OCI-LY7 (cell line): ENCODE measurements around the gene NAB1. TPM values are rescaled to one million over a fixed set of nuclear protein-coding genes. Genes with fewer than 3 reads are reported as not detected.

Experiments used
- BruUV-seq: library from RNA; stranded (reverse); fragments of 400-500 nt; replicated peaks from 2 replicates; lab custom pipeline; 2021; lab: Mats Ljungman, UMichigan
- CTCF ChIA-PET: fragments of 300-600 bp; sonication (Branson Sonifier 250); formaldehyde crosslinking; loops from one replicate; lab custom pipeline; 2022; ENCODE audit warnings: antibody characterized with exemption; ENCODE audit not compliant: unreplicated experiment; lab: Charles Lee
- POLR2A ChIA-PET: fragments of 300-600 bp; sonication (Branson Sonifier 250); formaldehyde crosslinking; loops from one replicate; lab custom pipeline; 2022; ENCODE audit warnings: antibody characterized with exemption; lab: Charles Lee
- DNase-seq: peaks from one replicate; pipeline ENCODE4 v3.0.0-alpha.2; 2015; ENCODE audit warnings: low spot score
- H2AFZ ChIP-seq: fragments of 200-600 bp; sonication (generic), shearing (Covaris generic); 2 replicates; pipeline ENCODE4 v1.6.1; 2014; ENCODE audit warnings: mild to moderate bottlenecking, antibody characterized with exemption, low read length, moderate library complexity
- H3K27ac ChIP-seq: fragments of 200-600 bp; sonication (generic); 2 replicates; pipeline ENCODE4 v1.5.1; 2014; ENCODE audit warnings: mixed run types, low read depth, mild to moderate bottlenecking, moderate library complexity, low read length, inconsistent platforms; ENCODE audit not compliant: poor library complexity, severe bottlenecking
- H3K36me3 ChIP-seq: fragments of 200-600 bp; sonication (generic); 2 replicates; pipeline ENCODE4 v1.6.1; 2014; ENCODE audit warnings: mild to moderate bottlenecking, antibody characterized with exemption, low read length, moderate library complexity, mixed read lengths; ENCODE audit not compliant: insufficient read depth
- H3K4me1 ChIP-seq: fragments of 200-600 bp; sonication (generic); 2 replicates; pipeline ENCODE4 v1.5.1; 2014; ENCODE audit warnings: mild to moderate bottlenecking, low read length; ENCODE audit not compliant: insufficient read depth, poor library complexity, severe bottlenecking
- H3K4me2 ChIP-seq: fragments of 200-600 bp; sonication (generic); 2 replicates; pipeline ENCODE4 v1.6.1; 2014; ENCODE audit warnings: mild to moderate bottlenecking, low read length
- H3K4me3 ChIP-seq: fragments of 200-600 bp; sonication (generic); 2 replicates; pipeline ENCODE4 v1.5.1; 2014; ENCODE audit warnings: mild to moderate bottlenecking, low read depth, low read length; ENCODE audit not compliant: poor library complexity, severe bottlenecking
- H3K79me2 ChIP-seq: fragments of 200-600 bp; sonication (generic); 2 replicates; pipeline ENCODE4 v1.6.1; 2016; ENCODE audit warnings: low read depth, mild to moderate bottlenecking, low read length, moderate library complexity, mixed read lengths; ENCODE audit not compliant: insufficient read depth
- H3K9me2 ChIP-seq: fragments of 200-600 bp; sonication (generic); 2 replicates; pipeline ENCODE4 v1.6.1; 2016; ENCODE audit warnings: mild to moderate bottlenecking, low read length, mixed read lengths; ENCODE audit not compliant: insufficient read depth
- H3K9me3 ChIP-seq: fragments of 200-600 bp; sonication (generic); 2 replicates; pipeline ENCODE4 v1.6.1; 2014; ENCODE audit warnings: mild to moderate bottlenecking, mixed run types, low read length, mixed read lengths
- H4K20me1 ChIP-seq: fragments of 200-600 bp; sonication (generic); 2 replicates; pipeline ENCODE4 v1.6.1; 2014; ENCODE audit warnings: mild to moderate bottlenecking, antibody characterized with exemption, low read length, moderate library complexity, mixed read lengths; ENCODE audit not compliant: insufficient read depth
- CTCF ChIP-seq: fragments of 200-600 bp; sonication (generic); conservative IDR thresholded peaks from 2 replicates; pipeline ENCODE4 v1.5.1; 2014; ENCODE audit warnings: mild to moderate bottlenecking, antibody characterized with exemption, low read length, moderate library complexity, mixed read lengths
- EZH2phosphoT487 ChIP-seq: fragments of 200-600 bp; sonication (generic); IDR thresholded peaks from 2 replicates; pipeline ENCODE4 v1.6.1; 2018; ENCODE audit warnings: low read depth, borderline replicate concordance, mild to moderate bottlenecking, mixed run types, antibody characterized with exemption, low read length, moderate library complexity, mixed read lengths
- intact Hi-C: fragments of 100-400 bp; cut with micrococcal nuclease; formaldehyde crosslinking; loops from one replicate; pipeline ENCODE4 v1.10.0; 2022; ENCODE audit not compliant: unreplicated experiment
- total RNA-seq, 2 experiments: library from RNA; depleted of rRNA in 1 of 2; stranded (reverse); fragments of >200 nt in 1 of 2; shearing (Covaris generic) in 1 of 2; gene quantifications; 2 replicates each; pipeline ENCODE4 v1.2.3, GENCODE V29; 2014 to 2022

NAB1 gene
- total RNA-seq, 2 experiments from 2014 or later = 24.5 to 30.2 TPM

GRCh38 chr2:190720276-190720675 lies 71.4 kb downstream of the NAB1 start:
- Histone ChIP-seq H3K79me2 (no peaks in the 10 kb centered on the region), H2AFZ (no peak overlapping the region), H3K4me3 (no peak overlapping the region), H3K36me3 (no peaks in the 10 kb centered on the region), H4K20me1 (no peaks in the 10 kb centered on the region), H3K4me1 (no peaks in the 10 kb centered on the region), H3K9me3 (no peaks in the 10 kb centered on the region), H3K27ac (no peak overlapping the region), H3K9me2 (no peaks in the 10 kb centered on the region), H3K4me2 (no peak overlapping the region)
- CTCF ChIA-PET = no interaction called here
- POLR2A ChIA-PET = interaction anchor here (0.6 kb wide), 1 partner anchor 19 kb away, joined by 3 read pairs; no protein-coding TSS in a partner anchor
- intact Hi-C loops = no loop called here
- no peak for DNase-seq
- no peak for TF ChIP-seq CTCF
- TF ChIP-seq EZH2phosphoT487 = no peak
- BruUV-seq = no TSS peak

GRCh38 chr2:190720691-190721090 lies 71.8 kb downstream of the NAB1 start:
- intact Hi-C loops = no loop called here
- TF ChIP-seq CTCF (no peak), EZH2phosphoT487 (no peak)
- no peak for DNase-seq
- H3K4me3 ChIP-seq = no peak overlapping the region
- H3K9me2 ChIP-seq = no peaks in the 10 kb centered on the region
- H3K4me2 ChIP-seq = no peak overlapping the region
- no peaks in the 10 kb centered on the region for H3K4me1 ChIP-seq
- no peak overlapping the region for H2AFZ ChIP-seq
- no peaks in the 10 kb centered on the region for H3K9me3 ChIP-seq
- ChIA-PET POLR2A (interaction anchor here (0.6 kb wide), 1 partner anchor 20 kb away, joined by 3 read pairs; no protein-coding TSS in a partner anchor), CTCF (no interaction called here)
- H3K27ac ChIP-seq = no peak overlapping the region
- no peaks in the 10 kb centered on the region for H3K36me3 ChIP-seq
- no TSS peak for BruUV-seq
- no peaks in the 10 kb centered on the region for H4K20me1 ChIP-seq
- no peaks in the 10 kb centered on the region for H3K79me2 ChIP-seq

- H3K36me3 ChIP-seq = no peaks in the 10 kb centered on the region
- H3K4me2 ChIP-seq = no peak overlapping the region
- no peak for DNase-seq
- TF ChIP-seq EZH2phosphoT487 (no peak), CTCF (no peak)
- H3K79me2 ChIP-seq = no peaks in the 10 kb centered on the region
- POLR2A ChIA-PET = interaction anchor here (0.6 kb wide), 1 partner anchor 133 kb away, joined by 3 read pairs; no protein-coding TSS in a partner anchor
- no peak overlapping the region for H2AFZ ChIP-seq
- H3K9me3 ChIP-seq = no peaks in the 10 kb centered on the region
- CTCF ChIA-PET = no interaction called here
- no peak overlapping the region for H3K4me3 ChIP-seq
- no peaks in the 10 kb centered on the region for H4K20me1 ChIP-seq
- no TSS peak for BruUV-seq
- H3K27ac ChIP-seq = no peak overlapping the region
- intact Hi-C loops = no loop called here
- H3K4me1 ChIP-seq = no peaks in the 10 kb centered on the region
- no peaks in the 10 kb centered on the region for H3K9me2 ChIP-seq
Observed at GRCh38 chr2:190722061-190722759, 73.3 kb downstream of the NAB1 start.
